ENCODE measurements around the gene PLA2G4D.

DNA sequence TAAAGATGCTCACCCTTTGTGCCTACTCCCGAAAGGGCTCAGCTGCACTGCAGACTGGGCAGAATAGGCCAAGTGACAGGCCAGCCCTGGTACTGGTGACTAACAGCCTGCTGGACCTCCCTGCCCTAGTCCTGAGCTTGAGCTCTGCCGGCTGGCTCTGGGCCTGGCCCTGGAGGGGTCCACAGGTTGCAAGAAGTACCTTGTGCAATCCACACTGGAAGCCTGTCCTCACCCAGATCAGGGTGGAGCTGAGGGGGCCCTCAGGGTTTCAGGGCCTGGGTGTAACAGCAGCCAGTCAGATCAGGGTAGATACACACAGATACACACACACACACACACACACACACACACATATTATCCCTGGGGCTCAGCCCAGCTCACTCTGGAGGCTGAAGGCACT, 27.3 kb upstream of the PLA2G4D start:
- TF ChIP-seq, protein P1, sequence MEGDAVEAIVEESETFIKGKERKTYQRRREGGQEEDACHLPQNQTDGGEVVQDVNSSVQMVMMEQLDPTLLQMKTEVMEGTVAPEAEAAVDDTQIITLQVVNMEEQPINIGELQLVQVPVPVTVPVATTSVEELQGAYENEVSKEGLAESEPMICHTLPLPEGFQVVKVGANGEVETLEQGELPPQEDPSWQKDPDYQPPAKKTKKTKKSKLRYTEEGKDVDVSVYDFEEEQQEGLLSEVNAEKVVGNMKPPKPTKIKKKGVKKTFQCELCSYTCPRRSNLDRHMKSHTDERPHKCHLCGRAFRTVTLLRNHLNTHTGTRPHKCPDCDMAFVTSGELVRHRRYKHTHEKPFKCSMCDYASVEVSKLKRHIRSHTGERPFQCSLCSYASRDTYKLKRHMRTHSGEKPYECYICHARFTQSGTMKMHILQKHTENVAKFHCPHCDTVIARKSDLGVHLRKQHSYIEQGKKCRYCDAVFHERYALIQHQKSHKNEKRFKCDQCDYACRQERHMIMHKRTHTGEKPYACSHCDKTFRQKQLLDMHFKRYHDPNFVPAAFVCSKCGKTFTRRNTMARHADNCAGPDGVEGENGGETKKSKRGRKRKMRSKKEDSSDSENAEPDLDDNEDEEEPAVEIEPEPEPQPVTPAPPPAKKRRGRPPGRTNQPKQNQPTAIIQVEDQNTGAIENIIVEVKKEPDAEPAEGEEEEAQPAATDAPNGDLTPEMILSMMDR (IDR thresholded peaks at IDR 0.05), result no peak
- TF ChIP-seq POLR2AphosphoS5 (IDR thresholded peaks at IDR 0.05; ENCODE audit: insufficient read depth in 1 of 2, low read depth in 1 of 2) (no peak), POLR2A (IDR thresholded peaks at IDR 0.05) (no peak)
